KMS-11 (cell line): ENCODE data around the gene NDUFA7.
"Not testable (repeated sequence)": the region's sequence is repeated elsewhere in the genome, so short reads cannot be mapped to it uniquely, and the experiment has no call there.

Experiments used
- H2AFZ ChIP-seq: fragments of 200-600 bp; sonication (generic); 2 replicates; pipeline ENCODE4 v1.6.1; 2016; ENCODE audit warnings: antibody characterized with exemption, mixed run types, low read depth
- H3K27ac ChIP-seq: fragments of 200-600 bp; sonication (generic); 2 replicates; pipeline ENCODE4 v1.6.1; 2016; ENCODE audit warnings: mild to moderate bottlenecking, mixed run types
- H3K27me3 ChIP-seq: fragments of 200-600 bp; sonication (generic); 2 replicates; pipeline ENCODE4 v1.6.1; 2017; ENCODE audit warnings: mild to moderate bottlenecking, low read depth, mixed run types, moderate library complexity; ENCODE audit not compliant: insufficient read depth
- H3K36me3 ChIP-seq: fragments of 200-600 bp; sonication (generic); 2 replicates; pipeline ENCODE4 v1.6.1; 2017; ENCODE audit warnings: mild to moderate bottlenecking, mixed run types; ENCODE audit not compliant: insufficient read depth
- H3K4me1 ChIP-seq: fragments of 200-600 bp; sonication (generic); 2 replicates; pipeline ENCODE4 v1.6.1; 2016; ENCODE audit warnings: mild to moderate bottlenecking, low read depth, mixed run types; ENCODE audit not compliant: poor library complexity, severe bottlenecking
- H3K4me2 ChIP-seq: fragments of 200-600 bp; sonication (generic); 2 replicates; pipeline ENCODE4 v1.7.0; 2016; ENCODE audit warnings: mild to moderate bottlenecking, mixed run types
- H3K4me3 ChIP-seq: fragments of 200-600 bp; sonication (generic); IDR thresholded peaks from 2 replicates; pipeline ENCODE4 v1.6.1; 2017; ENCODE audit warnings: low read depth, low read length, mixed read lengths; ENCODE audit not compliant: insufficient read depth
- H3K79me2 ChIP-seq: fragments of 200-600 bp; sonication (generic); 2 replicates; pipeline ENCODE4 v1.6.1; 2016; ENCODE audit warnings: low read depth, mixed run types; ENCODE audit not compliant: insufficient read depth
- H3K9ac ChIP-seq: fragments of 200-600 bp; sonication (generic); 2 replicates; pipeline ENCODE4 v1.6.1; 2016; ENCODE audit warnings: mild to moderate bottlenecking, mixed run types
- H4K20me1 ChIP-seq: fragments of 200-600 bp; sonication (generic); 2 replicates; pipeline ENCODE4 v1.6.1; 2016; ENCODE audit warnings: mild to moderate bottlenecking, mixed run types; ENCODE audit not compliant: insufficient read depth
- CTCF ChIP-seq: fragments of 200-600 bp; sonication (generic); conservative IDR thresholded peaks from 2 replicates; pipeline ENCODE4 v1.6.1; 2017; ENCODE audit warnings: low read depth, mild to moderate bottlenecking, antibody characterized with exemption, low read length, moderate library complexity, mixed read lengths

The NDUFA7 gene

GRCh38 chr19:8352134-8352827 lies 31.1 kb upstream of the NDUFA7 start:
- H3K27ac ChIP-seq = no peak overlapping the region
- no peaks in the 10 kb centered on the region for H4K20me1 ChIP-seq
- TF ChIP-seq CTCF = no peak
- peaks cover 16% of the 10 kb centered on the region; the same call in 1 of the 2 replicates for H3K27me3 ChIP-seq
- H2AFZ ChIP-seq = no peak overlapping the region
- H3K4me2 ChIP-seq = no peak overlapping the region
- H3K9ac ChIP-seq = no peak overlapping the region
- H3K79me2 ChIP-seq = no peaks in the 10 kb centered on the region
- H3K4me1 ChIP-seq = no peaks in the 10 kb centered on the region
- H3K36me3 ChIP-seq = no peaks in the 10 kb centered on the region
- no peak overlapping the region for H3K4me3 ChIP-seq

GRCh38 chr19:8349629-8350372 lies 28.6 kb upstream of the NDUFA7 start:
- H4K20me1 ChIP-seq, H3K4me1 ChIP-seq, H3K4me2 ChIP-seq, H2AFZ ChIP-seq, H3K36me3 ChIP-seq, H3K9ac ChIP-seq, H3K79me2 ChIP-seq, H3K27ac ChIP-seq, H3K4me3 ChIP-seq: not testable (repeated sequence)
- H3K27me3 ChIP-seq = peaks cover 19% of the 10 kb centered on the region; the same call in 1 of the 2 replicates

GRCh38 chr19:8343483-8343844 lies 22.3 kb upstream of the NDUFA7 start:
- Histone ChIP-seq H3K27ac (no peak overlapping the region), H3K9ac (no peak overlapping the region), H3K4me2 (no peak overlapping the region)

GRCh38 chr19:8342684-8343482 lies 21.7 kb upstream of the NDUFA7 start, which contains the start of gene KANK3:
Gene KANK3 (minus strand): TSS chr19:8343262. CDS start chr19:8337828, 5,434 bp downstream.
- no peak within 1 kb of the TSS for H3K9ac ChIP-seq
- H3K4me3 ChIP-seq = no peak within 1 kb of the TSS
- no peak within 1 kb of the TSS; the same call in 1 of the 2 replicates for H2AFZ ChIP-seq
- no peaks in the 10 kb centered on the region for H4K20me1 ChIP-seq
- H3K4me2 ChIP-seq = no peak within 1 kb of the TSS
- peaks cover 17% of the 10 kb centered on the region; the same call in 1 of the 2 replicates for H3K27me3 ChIP-seq
- no peak for TF ChIP-seq CTCF
- H3K27ac ChIP-seq = no peak within 1 kb of the TSS
- H3K36me3 ChIP-seq = no peaks in the 10 kb centered on the region
- no peaks in the 10 kb centered on the region for H3K79me2 ChIP-seq
- no peaks in the 10 kb centered on the region for H3K4me1 ChIP-seq

More at GRCh38 chr19:8343483-8343844, 22.3 kb upstream of the NDUFA7 start:
- Histone ChIP-seq H3K36me3 (no peaks in the 10 kb centered on the region), H3K4me1 (no peaks in the 10 kb centered on the region), H4K20me1 (no peaks in the 10 kb centered on the region), H2AFZ (no peak overlapping the region; the same call in 1 of the 2 replicates), H3K79me2 (no peaks in the 10 kb centered on the region), H3K27me3 (peaks cover 13% of the 10 kb centered on the region; the same call in 1 of the 2 replicates), H3K4me3 (no peak overlapping the region)
- TF ChIP-seq CTCF = no peak
